ENCODE results near the gene IL17RB.

Gene IL17RB

DNA sequence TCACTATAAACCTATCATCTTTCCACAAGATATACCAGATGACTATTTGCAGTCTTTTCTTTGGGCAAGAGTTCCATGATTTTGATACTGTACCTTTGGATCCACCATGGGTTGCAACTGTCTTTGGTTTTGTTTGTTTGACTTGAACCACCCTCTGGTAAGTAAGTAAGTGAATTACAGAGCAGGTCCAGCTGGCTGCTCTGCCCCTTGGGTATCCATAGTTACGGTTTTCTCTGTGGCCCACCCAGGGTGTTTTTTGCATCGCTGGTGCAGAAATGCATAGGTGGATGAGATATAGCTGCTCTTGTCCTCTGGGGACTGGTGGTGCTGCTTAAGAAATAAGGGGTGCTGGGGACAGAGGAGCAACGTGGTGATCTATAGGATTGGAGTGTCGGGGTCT is 33.9 kb upstream of the IL17RB start:
- DNase-seq (ENCODE audit: low read depth), result no peak

DNA sequence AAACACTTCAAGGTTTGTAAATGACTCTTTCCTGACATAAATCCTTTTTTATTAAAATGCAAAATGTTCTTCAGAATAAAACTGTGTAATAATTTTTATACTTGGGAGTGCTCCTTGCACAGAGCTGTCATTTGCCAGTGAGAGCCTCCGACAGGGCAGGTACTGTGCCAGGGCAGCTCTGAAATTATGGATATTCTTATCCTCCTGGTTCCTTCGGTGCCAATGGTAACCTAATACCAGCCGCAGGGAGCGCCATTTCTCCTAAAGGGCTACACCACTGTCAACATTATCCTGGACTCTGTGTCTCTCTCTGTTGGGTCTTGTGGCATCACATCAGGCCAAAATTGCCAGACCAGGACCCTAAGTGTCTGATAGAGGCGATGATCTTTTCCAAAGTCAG is 33.1 kb upstream of the IL17RB start:
- DNase-seq (ENCODE audit: low read depth), result no peak

DNA sequence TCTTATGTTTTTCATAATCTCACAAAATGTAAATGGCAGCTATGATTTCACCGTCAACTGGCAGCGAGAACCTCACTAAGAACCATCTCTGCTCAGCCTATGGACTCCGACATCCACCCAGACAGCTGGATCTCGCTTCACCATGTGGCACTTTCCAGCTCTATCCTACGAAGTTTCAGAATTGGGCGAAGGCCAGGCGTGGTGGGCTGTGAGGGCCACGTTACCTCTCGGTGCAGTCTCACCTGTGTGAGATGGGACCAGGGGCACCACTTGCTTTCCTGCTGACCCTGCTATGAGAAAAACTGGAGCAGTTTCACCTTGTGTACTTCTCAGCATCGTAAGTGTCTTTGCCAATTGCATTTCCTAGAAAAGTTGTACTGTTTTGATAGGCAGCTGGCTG is 32.5 kb upstream of the IL17RB start:
- no peak for DNase-seq (ENCODE audit: low read depth)

DNA sequence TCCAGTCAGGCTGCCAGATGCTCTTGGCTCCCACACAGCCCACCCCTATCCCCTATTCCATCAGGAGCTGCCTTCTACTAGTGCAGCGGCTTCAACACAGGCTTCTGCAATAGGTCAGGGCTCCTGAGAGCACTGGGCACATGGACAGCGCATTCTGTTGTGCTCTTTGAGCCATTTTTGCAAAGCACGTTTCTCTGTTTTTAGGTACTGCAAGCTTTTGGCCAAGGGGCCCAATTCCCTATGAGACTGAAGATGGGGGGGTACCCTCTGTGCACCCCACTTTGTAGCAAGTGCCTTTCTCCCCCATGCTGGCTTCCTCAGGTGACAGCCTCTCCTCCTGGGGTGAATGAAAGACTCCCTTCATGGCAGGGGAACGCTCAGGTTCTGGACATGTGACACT is 31.3 kb upstream of the IL17RB start:
- DNase-seq (ENCODE audit: low read depth), result no peak

DNA sequence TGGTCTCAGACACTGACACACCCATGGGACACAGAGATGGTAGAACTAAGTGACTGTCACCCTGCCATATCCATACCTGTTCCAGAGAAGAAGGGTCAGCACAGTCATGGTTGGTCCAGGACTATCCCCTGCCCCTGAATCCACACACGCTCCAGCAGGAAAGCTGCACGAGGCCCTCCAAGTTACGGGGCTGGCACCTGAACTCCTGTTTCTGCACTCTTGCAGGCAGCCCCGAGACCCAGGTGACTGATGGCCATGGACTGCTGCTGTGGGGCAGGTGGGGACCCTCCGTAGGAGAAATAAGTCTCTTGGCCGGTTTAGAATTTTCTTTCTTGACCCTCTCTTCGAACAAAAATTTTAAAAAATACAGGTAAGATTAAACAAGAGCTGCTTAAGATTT is 30.7 kb upstream of the IL17RB start:
- no peak for DNase-seq (ENCODE audit: low read depth)

DNA sequence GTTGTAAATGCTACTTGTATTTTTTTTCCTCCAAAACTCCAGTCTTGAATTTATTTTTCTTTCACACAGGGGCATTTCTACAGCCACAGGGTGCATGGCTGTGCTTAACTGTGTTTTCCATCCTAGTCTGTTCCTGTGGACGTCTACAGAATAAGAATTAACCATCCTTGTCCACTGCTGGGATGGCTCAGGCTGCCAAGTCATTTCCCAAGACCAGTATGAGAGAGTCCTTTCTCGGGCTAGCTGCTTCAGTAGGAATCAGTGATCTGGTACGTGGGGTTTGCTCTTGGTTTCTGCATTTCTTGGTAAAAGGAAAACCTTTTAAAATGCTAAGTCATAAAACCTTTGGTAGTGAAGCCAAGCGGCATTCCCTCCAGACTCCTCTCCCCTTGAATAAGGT is 29.9 kb upstream of the IL17RB start:
- DNase-seq (ENCODE audit: low read depth), result no peak

DNA sequence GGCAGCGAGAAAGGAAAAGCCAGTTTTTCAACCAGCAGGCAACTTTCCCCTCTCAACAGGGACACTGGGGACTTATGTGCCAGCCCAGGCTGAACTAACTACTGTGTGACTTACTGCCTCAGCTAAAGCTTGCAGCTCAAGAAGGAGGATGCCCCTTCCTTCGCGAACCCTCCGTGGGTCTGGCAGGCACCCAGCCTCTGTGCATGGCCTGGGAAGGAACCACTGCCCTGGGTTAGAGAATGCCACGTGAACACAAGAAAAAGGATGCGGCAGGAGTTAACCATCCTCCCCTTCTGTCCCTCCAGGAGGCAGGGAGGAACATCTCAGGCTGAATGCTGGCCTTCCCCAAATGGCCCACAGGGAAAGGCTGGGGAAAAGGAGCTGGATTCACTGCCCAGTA is 29.2 kb upstream of the IL17RB start:
- no peak for DNase-seq (ENCODE audit: low read depth)

DNA sequence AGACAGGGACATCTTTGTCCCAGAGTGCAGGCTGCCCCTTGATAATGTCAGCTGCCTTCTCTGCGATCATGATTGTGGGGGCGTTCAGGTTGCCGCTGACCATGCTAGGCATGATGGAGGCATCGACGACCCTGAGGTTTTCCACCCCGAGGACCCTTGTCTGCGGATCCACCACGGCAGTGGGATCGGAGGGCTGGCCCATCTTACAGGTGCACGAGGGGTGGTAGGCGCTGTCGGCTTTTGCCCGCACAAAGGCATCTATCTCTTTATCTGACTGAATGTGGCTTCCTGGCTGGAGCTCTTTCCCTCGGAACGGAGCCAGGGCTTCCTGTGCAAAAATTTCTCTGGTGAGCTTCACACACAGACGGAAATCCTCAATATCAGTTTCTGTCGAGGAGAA is 28.6 kb upstream of the IL17RB start:
- no peak for DNase-seq (ENCODE audit: low read depth)

DNA sequence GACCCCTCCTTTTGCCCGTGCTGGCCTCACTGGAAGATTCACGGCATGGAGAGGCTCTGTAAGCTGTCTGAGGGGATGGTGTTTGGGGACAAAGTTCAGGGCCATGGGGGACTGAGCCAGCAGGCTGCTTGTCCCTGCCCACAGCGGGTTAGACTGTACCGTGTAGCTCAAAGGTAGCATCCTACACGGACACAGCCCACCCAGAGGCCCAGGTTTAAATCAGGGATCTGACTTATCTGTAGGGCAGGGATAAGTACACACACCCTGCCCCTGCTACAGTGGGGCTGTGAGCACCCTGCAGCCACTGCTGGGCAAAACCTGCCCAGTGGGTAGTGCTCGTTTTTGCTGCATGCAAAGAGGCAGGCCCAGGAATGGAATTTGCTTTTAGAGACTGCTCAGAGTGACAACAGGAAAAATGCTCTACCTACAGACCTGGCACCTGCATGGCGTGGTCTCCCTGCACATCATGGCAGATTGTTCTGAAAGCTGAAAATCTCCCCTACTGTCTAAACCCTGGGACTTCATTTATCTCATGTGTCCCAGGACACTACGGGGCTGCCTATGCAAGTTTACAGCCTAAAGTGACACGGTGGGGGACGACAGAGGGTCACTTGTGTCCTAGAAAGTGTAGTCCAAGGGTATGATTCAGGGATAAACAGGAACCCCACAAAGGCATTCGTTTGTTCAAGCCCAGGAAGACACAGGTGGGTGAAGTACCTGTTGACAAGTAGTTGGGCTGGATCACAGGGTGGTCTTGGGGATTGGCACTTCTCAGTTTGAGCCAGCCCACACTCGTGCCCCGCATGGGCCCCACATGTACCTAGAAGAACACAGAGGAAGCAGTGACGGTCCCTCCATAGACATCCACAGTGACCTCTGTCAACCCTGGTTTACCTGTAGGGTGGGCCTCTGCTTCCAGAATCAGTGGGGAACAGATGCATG is 27.9 kb upstream of the IL17RB start:
- DNase-seq (ENCODE audit: low read depth), result no peak

DNA sequence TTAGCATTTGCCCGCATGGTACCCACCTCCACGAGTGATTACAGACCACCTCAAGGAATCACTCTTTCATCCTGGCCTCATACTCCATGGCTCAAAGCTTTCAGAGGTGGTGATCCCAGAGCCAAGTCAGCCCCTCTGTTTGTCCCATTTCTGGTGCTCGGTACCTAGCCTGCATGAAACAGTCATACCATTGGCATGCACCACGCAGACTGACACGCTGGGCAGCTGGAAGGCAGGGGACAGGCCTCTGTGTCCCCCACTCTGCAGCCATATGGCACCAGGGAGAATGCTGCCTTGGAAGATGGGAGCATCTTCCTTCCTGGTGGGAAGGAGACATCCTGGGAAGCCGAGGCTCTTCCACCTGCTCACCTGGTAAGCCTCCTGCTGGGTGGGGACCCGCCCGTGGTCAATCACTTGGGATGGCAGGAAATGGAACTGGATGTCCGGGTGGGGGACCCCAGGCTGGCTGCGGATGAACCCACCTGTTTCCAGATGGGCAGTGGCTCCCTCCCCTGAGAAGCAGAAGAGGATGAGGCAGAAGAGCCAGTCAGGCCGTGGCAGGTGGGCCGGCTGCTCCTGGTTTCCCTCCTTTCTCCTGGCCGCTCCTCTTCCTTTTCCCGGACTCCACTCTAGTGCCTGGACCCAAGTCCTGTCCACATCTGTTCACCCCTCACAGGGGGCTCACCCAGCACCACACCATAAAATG is 27.1 kb upstream of the IL17RB start:
- DNase-seq (ENCODE audit: low read depth), result no peak

DNA sequence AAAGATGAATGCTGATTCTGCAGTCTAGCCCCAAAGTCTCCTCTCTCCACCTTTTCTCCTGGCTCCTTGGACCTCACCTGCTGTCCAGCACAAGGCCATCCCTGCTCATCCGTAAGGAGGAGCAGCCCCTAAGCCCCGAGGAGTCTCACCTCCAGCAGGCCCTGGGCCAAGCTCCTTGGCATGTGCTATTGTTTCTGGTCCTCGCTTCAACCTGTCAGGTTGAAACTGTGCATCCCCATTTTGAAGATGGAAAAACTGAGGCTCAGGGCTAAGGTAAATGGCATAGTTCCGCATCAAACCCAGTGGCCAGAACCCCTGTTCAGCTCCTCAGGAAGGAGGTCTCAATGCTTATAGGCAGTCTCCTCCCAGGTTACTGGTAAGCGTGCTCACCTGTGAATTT is 26.3 kb upstream of the IL17RB start:
- DNase-seq (ENCODE audit: low read depth), result no peak

DNA sequence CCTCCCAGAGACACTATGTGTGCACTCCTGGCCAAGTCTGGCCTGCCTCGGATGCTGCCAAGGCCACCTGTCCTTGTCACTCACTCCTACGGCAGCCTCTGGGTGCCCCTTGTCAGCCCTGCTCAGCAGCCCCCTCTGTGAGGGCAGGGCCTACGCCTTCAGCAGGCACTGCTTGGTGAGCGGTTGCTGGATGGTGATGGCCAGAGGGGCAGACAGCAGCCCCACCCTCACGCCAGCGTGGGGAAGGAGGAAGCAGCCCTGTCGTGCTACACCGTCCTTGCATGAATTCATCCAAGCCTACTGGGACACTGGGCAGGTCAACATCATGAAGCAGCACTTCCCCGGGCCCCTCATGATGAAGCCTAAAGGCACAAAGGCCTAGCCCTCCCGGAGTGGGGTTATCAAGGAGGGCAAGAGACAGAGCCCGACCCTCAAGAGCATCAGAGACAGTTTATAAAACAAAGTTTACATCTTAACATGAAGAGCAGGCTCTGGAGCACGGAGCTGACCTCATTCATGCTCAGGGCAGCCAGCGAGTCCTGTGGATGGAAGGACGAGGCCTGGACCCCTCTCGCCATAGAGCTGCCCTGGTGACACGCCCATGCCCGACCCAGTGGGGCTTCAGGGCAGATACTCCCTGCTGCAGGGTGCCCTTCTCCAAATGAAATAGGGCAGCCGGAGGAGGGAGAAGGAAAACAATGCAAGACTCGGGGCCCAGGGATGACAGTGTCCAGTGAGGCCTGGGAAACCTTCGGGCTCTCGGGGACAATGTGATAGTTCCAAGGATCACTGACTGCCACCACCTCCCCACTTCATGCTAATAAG is 25.4 kb upstream of the IL17RB start:
- DNase-seq (ENCODE audit: low read depth), result no peak

DNA sequence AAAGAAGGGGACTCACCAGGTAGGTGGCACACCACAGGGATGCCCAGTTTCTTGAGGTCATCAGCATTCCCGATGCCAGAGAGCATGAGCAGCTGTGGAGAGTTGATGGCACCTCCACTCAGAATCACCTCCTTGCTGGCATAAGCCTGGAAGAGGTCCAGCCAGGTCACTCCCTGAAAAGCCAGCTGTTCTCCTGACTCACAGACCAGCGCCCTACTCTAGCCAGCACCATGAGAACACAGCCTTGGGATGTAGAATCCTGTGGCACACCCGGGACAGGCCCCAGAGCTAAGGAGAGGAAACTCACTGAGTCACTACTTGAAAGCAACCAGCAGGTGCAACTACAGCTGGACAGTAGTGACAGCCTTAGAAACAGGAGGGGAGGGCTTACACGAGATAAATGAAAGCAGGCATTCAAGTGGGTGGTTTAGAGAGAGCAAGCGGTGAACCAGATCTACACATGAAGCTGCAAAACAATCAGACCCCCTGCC is 24.7 kb upstream of the IL17RB start:
- DNase-seq (ENCODE audit: low read depth), result no peak

DNA sequence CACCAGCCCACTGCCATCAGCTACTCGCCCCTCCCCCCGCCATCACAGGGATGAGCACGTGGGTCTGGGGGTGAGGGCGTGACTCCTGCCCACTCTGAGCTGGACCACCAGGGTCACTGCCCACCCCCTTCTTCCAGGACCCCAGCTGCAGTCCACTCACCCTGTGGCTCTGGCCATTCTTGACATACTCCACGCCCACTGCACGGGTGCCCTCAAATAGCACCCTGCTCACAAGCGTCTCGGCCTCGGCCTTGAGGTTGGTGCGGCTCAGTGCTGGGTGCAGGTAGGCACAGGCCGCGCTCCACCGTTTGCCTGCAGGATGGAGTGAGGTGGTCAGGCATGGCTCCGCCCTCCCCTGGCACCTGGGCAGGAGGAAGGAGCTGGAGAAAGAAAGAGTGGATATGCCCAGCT is 24.0 kb upstream of the IL17RB start:
- no peak for DNase-seq (ENCODE audit: low read depth)

DNA sequence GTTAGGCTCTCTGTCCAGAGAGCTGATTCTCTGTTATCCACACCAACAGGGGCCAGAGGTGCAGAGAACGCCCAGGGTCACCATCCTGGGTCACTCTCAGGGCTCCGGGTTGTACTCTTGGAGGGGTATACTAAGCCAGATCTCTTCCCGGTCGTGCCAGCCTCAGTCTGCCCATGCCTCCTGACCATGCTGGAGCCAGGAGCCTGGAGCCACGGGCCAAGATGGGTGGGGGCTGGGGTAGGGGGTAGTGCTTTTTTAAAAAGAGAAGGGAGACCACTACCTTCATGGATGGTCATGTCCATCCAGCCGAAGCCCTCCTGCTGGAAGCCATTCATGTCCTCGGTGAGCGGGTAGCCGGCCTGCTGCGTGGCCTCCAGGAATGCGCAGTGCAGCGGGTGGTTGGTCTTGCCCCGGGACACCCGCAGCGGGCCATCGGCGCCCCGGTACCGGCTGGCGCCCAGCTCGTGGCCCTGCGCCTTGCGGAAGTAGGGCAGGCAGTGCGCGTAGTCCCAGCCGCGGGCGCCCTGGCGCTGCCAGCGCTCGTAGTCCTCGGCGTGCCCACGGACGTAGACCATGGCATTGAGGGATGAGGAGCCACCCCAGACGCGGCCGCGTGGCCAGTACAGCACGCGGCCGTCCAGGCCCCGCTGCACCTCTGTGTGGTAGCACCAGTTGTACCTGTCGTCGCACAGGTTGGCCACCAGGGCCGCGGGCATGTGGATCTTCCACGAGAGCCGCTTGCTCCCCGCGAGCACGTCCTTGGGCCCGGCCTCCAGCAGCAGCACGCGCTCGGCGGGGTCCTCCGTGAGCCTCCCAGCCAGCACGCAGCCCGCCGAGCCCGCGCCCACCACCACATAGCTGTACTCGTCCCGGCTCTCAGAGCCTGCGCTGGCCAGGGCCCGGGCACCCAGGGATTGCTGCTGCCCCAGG is 23.1 kb upstream of the IL17RB start:
- no peak for DNase-seq (ENCODE audit: low read depth)

DNA sequence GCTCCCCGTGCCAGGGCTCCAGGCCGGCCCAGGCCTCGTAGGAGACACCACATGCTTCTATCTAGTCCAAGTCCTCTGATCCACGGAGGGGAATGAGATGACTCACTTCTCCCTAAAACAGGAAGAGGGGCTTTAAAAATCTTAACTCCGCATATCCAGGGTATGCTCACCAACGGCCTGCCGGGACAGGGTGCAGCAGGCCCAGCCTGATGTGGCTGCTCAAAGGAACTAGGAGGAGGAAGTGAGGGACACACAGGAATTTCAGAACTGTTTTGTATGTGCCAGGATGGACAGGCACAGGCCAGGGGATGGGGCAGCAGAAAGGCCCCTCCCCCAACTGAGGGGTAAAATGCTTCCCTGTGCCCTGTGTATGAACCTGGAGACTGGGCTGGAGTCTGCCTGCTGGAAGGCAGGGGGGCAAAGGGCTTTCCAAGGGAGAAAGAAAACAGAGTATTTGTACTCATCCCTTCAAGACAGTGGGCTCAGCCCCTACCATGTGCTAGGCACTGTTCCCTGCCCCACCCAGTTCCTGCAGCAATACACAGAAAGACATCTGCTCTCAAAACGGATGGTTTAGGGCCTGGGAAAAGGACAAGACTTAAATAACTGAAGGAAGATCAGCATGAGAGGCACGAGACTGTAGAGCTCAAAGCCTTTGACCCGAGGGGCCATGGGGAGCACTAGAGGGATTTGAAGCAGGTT is 22.3 kb upstream of the IL17RB start:
- DNase-seq (ENCODE audit: low read depth), result no peak

DNA sequence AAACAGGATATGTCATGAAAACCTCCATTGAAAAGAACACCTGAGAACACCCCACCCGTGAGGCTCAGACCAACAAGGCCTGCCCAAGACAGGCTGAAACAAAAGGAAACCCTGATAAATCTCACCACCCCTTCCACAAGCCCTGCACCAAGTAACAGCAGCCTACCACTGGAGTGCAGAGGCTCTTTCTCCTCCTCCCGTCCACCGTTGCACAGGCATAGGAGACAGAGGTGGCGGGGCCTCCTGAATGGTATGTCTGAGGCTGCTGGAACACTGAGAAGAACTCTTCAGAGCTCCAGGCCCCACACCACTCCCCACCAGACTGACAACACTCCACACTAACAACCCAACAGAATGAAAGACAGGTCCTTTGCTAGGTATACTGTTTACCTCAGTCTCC is 21.6 kb upstream of the IL17RB start:
- DNase-seq (ENCODE audit: low read depth), result no peak

DNA sequence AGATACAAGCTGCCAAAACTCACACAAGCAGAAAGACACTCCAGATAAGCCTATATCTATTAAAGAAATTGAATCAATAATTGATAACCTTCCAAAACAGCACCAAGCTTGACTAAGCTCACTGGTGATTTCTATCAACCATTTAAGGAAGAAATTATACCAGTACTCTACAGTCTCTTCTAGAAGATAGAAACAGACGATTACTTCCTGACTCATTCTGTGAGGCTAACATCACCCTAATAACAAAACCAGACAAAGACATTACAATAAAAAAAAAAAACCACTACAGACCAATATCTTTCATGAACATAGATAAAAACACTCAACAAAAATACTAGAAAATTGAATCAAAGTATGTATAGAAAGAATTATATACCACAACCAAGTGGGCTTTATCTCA is 20.3 kb upstream of the IL17RB start:
- no peak for DNase-seq (ENCODE audit: low read depth)

DNA sequence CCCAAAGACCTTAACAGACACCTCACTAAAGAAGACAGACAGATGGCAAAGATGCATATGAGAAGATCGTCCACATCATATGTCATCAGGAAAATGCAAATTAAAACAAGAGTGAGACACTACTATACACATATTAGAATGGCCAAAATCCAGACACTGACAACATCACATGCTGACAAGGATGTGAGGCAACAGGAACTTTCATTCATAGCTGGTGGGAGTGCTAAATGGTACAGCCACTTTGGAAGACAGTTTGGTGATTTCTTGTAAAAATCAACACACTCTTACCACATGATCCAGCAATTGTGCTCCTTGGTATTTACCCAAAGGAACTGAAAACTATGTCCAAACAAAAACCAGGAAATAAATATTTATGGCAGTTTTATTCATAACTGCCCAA is 17.8 kb upstream of the IL17RB start:
- DNase-seq (ENCODE audit: low read depth), result no peak

DNA sequence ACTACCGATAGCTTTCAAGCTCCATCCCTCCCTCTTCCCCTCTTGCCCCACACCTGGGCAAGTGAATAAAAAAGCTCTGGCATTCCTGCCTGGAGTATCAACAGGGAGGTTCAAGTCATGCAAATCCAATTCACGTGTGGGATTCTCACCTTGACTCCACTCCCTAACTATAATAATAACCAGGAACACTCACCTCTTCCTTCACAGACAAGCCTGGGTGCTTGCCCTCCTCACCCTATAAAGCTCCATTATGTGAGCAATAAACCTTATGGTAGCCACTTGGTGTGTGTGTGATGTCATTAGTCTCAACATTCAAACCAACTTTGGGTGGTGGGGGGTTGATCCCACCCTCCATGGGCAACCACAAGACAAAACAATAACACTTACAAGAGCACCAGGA is 16.8 kb upstream of the IL17RB start:
- DNase-seq (ENCODE audit: low read depth), result no peak

DNA sequence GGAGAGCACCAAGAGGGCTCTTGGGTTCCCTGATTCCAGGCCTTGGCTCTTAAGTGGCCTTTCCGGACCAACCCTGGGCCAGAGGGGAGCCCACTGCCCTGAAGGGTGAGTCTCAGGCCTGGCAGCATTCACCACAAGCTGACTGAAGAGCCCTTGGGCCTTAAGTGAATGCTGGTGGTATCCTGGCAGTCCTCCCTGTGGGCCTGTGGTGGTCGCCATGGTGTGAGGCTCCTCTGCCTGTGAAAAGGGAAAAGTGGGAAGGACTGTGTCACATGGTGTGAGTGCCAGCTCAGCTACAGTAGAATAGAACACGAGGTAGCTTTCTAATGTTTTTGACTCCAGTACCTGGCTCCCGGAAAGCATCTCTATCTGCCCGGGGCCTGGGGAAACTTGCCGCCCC is 15.4 kb upstream of the IL17RB start:
- DNase-seq (ENCODE audit: low read depth), result no peak
